Measurements from ENCODE around the gene LMF1. TPM values are rescaled to one million over a fixed set of nuclear protein-coding genes. Genes with fewer than 3 reads are reported as not detected.

The LMF1 gene
- total RNA-seq, 1 donor from 2014 or later: 2.1 TPM

- no peak for DNase-seq (ENCODE audit: low read depth)
- no peaks in the 10 kb centered on the region for H3K36me3 ChIP-seq (ENCODE audit: control insufficient read depth, insufficient read depth, low read length)
- TF ChIP-seq, protein P1, sequence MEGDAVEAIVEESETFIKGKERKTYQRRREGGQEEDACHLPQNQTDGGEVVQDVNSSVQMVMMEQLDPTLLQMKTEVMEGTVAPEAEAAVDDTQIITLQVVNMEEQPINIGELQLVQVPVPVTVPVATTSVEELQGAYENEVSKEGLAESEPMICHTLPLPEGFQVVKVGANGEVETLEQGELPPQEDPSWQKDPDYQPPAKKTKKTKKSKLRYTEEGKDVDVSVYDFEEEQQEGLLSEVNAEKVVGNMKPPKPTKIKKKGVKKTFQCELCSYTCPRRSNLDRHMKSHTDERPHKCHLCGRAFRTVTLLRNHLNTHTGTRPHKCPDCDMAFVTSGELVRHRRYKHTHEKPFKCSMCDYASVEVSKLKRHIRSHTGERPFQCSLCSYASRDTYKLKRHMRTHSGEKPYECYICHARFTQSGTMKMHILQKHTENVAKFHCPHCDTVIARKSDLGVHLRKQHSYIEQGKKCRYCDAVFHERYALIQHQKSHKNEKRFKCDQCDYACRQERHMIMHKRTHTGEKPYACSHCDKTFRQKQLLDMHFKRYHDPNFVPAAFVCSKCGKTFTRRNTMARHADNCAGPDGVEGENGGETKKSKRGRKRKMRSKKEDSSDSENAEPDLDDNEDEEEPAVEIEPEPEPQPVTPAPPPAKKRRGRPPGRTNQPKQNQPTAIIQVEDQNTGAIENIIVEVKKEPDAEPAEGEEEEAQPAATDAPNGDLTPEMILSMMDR (IDR thresholded peaks at IDR 0.05; ENCODE audit: insufficient read depth, low read length, severe bottlenecking): no peak
- no peak for FAIRE-seq
- no peak overlapping the region for H3K4me3 ChIP-seq (ENCODE audit: low read depth, low read length)
- no peaks in the 10 kb centered on the region for H3K27me3 ChIP-seq (ENCODE audit: control insufficient read depth, insufficient read depth, low read length)
Observed at GRCh38 chr16:1000608-1001007, 29.8 kb upstream of the LMF1 start.

GRCh38 chr16:999677-1000076 lies 28.9 kb upstream of the LMF1 start:
- no peak overlapping the region for H3K4me3 ChIP-seq (ENCODE audit: low read depth, low read length)
- TF ChIP-seq, protein P1 (IDR thresholded peaks at IDR 0.05; ENCODE audit: insufficient read depth, low read length, severe bottlenecking): no peak
- H3K36me3 ChIP-seq (ENCODE audit: control insufficient read depth, insufficient read depth, low read length): no peaks in the 10 kb centered on the region
- H3K27me3 ChIP-seq (ENCODE audit: control insufficient read depth, insufficient read depth, low read length): no peaks in the 10 kb centered on the region
- no peak for DNase-seq (ENCODE audit: low read depth)
- FAIRE-seq: no peak

- H3K4me3 ChIP-seq (ENCODE audit: low read depth, low read length): no peak overlapping the region
- FAIRE-seq (no peak), DNase-seq (ENCODE audit: low read depth) (no peak)
- H3K36me3 ChIP-seq (ENCODE audit: control insufficient read depth, insufficient read depth, low read length): no peaks in the 10 kb centered on the region
- TF ChIP-seq, protein P1 (IDR thresholded peaks at IDR 0.05; ENCODE audit: insufficient read depth, low read length, severe bottlenecking): no peak
- no peaks in the 10 kb centered on the region for H3K27me3 ChIP-seq (ENCODE audit: control insufficient read depth, insufficient read depth, low read length)
Observed at GRCh38 chr16:998615-999014, 27.8 kb upstream of the LMF1 start.

DNA sequence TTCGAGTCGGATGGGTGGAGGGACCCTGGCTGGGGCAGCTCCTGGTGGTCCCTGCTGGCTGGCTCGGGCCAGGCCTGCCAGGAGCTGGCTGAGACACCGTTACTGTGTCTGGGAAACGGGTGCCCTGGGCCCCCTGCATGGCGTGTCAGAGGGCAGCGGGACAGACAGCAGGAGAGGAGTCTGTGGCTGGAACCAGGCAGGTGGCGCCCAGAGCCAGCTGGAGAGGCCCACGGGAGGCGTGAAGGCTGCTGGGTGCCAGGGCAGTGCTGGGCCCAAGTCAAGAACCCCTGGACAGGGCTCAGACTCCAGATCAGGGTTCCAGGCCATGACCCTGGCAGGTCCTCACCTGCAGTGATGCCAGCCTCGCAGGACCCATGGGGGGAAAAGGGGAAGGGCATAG lies 27.4 kb upstream of the LMF1 start:
- FAIRE-seq (no peak), DNase-seq (ENCODE audit: low read depth) (no peak)
- no peak overlapping the region for H3K4me3 ChIP-seq (ENCODE audit: low read depth, low read length)
- no peaks in the 10 kb centered on the region for H3K27me3 ChIP-seq (ENCODE audit: control insufficient read depth, insufficient read depth, low read length)
- no peaks in the 10 kb centered on the region for H3K36me3 ChIP-seq (ENCODE audit: control insufficient read depth, insufficient read depth, low read length)
- TF ChIP-seq, protein P1 (IDR thresholded peaks at IDR 0.05; ENCODE audit: insufficient read depth, low read length, severe bottlenecking): no peak

GRCh38 chr16:997440-998051 lies 26.8 kb upstream of the LMF1 start:
- TF ChIP-seq, protein P1 (IDR thresholded peaks at IDR 0.05; ENCODE audit: insufficient read depth, low read length, severe bottlenecking): no peak
- Histone ChIP-seq H3K4me3 (ENCODE audit: low read depth, low read length) (no peak overlapping the region), H3K27me3 (ENCODE audit: control insufficient read depth, insufficient read depth, low read length) (no peaks in the 10 kb centered on the region), H3K36me3 (ENCODE audit: control insufficient read depth, insufficient read depth, low read length) (no peaks in the 10 kb centered on the region)
- DNase-seq (ENCODE audit: low read depth) (no peak), FAIRE-seq (no peak)

- FAIRE-seq (no peak), DNase-seq (ENCODE audit: low read depth) (no peak)
- no peak overlapping the region for H3K4me3 ChIP-seq (ENCODE audit: low read depth, low read length)
- H3K36me3 ChIP-seq (ENCODE audit: control insufficient read depth, insufficient read depth, low read length): no peaks in the 10 kb centered on the region
- H3K27me3 ChIP-seq (ENCODE audit: control insufficient read depth, insufficient read depth, low read length): no peaks in the 10 kb centered on the region
- TF ChIP-seq, protein P1 (IDR thresholded peaks at IDR 0.05; ENCODE audit: insufficient read depth, low read length, severe bottlenecking): no peak
Observed at GRCh38 chr16:996681-997080, 25.9 kb upstream of the LMF1 start.
